Endothelial cell of umbilical vein (primary cell): ENCODE data around the gene CD320.

Experiments
- CTCF ChIP-seq, 2 donors: IDR thresholded peaks; 1 replicate in 1 of 2; 2 replicates in 1 of 2; pipeline ENCODE4 v1.5.1; 2011; ENCODE audit warnings: low read length in 2 of 2, mild to moderate bottlenecking in 2 of 2, moderate library complexity in 2 of 2, control low read depth in 1 of 2, inconsistent platforms in 1 of 2, low read depth in 1 of 2; ENCODE audit not compliant: insufficient read depth in 1 of 2; ENCODE audit errors: extremely low read depth in 1 of 2
- EZH2 ChIP-seq: IDR thresholded peaks from 2 replicates; pipeline ENCODE4 v1.6.1; 2012; ENCODE audit warnings: borderline replicate concordance, low read depth, mild to moderate bottlenecking, moderate library complexity, low read length, inconsistent platforms; ENCODE audit not compliant: severe bottlenecking
- POLR2A ChIP-seq: IDR thresholded peaks from 2 replicates; pipeline ENCODE4 v1.6.1; 2012; ENCODE audit warnings: low read depth, mild to moderate bottlenecking, control low read depth, low read length
- POLR2AphosphoS5 ChIP-seq: IDR thresholded peaks from 2 replicates; pipeline ENCODE4 v1.6.1; 2012; ENCODE audit warnings: low read depth, mild to moderate bottlenecking, control low read depth, low read length, moderate library complexity; ENCODE audit not compliant: insufficient read depth
- TF ChIP-seq, protein P1 (sequence below): IDR thresholded peaks from 2 replicates; pipeline ENCODE4 v1.6.1; 2011; ENCODE audit not compliant: insufficient read depth, insufficient read length

- TF ChIP-seq POLR2A (no peak), CTCF (IDR thresholded peaks at IDR 0.05; ENCODE audit: extremely low read depth in 1 of 2, insufficient read depth in 1 of 2, low read depth in 1 of 2, low read length in 2 of 2) (no peak), EZH2 (no peak), POLR2AphosphoS5 (no peak)
- TF ChIP-seq, protein P1, sequence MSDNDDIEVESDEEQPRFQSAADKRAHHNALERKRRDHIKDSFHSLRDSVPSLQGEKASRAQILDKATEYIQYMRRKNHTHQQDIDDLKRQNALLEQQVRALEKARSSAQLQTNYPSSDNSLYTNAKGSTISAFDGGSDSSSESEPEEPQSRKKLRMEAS = no peak
Measured at GRCh38 chr19:8338835-8339234, 30.7 kb upstream of the CD320 start.
